ENCODE data around the gene CNTNAP2. TPM values are rescaled to one million over a fixed set of nuclear protein-coding genes. Genes with fewer than 3 reads are reported as not detected.

CNTNAP2 gene
- total RNA-seq, 4 donors from 2014 or later: 0.91 to 16.0 TPM; not detected in 2

- Histone ChIP-seq H3K4me3 (no peak overlapping the region), H3K4me1 (no peaks in the 10 kb centered on the region), H3K27me3 (no peaks in the 10 kb centered on the region), H3K9me3 (no peaks in the 10 kb centered on the region), H3K27ac (no peak overlapping the region), H3K36me3 (no peaks in the 10 kb centered on the region)
- DNase-seq: no peak
- intact Hi-C loops (cut with DNase I; ENCODE audit: low total_unique reads): no loop called here
- TF ChIP-seq CTCF (IDR thresholded peaks at IDR 0.05) (no peak), POLR2A (IDR thresholded peaks at IDR 0.05) (no peak)
These were observed 839.7 kb downstream of the CNTNAP2 start for GRCh38 chr7:146956321-146956720.

GRCh38 chr7:146956853-146957252, 840.3 kb downstream of the CNTNAP2 start:
- H3K36me3 ChIP-seq: no peaks in the 10 kb centered on the region
- no peak overlapping the region for H3K27ac ChIP-seq
- H3K4me1 ChIP-seq: no peaks in the 10 kb centered on the region
- H3K9me3 ChIP-seq: no peaks in the 10 kb centered on the region
- no peaks in the 10 kb centered on the region for H3K27me3 ChIP-seq
- DNase-seq: no peak
- H3K4me3 ChIP-seq: no peak overlapping the region
- TF ChIP-seq CTCF (IDR thresholded peaks at IDR 0.05) (no peak), POLR2A (IDR thresholded peaks at IDR 0.05) (no peak)
- intact Hi-C loops (cut with DNase I; ENCODE audit: low total_unique reads): no loop called here

- Histone ChIP-seq H3K36me3 (no peaks in the 10 kb centered on the region), H3K27me3 (no peaks in the 10 kb centered on the region), H3K9me3 (no peaks in the 10 kb centered on the region), H3K4me1 (no peaks in the 10 kb centered on the region), H3K4me3 (no peak overlapping the region), H3K27ac (no peak overlapping the region)
- intact Hi-C loops (cut with DNase I; ENCODE audit: low total_unique reads): no loop called here
- no peak for TF ChIP-seq CTCF (IDR thresholded peaks at IDR 0.05)
- no peak for TF ChIP-seq POLR2A (IDR thresholded peaks at IDR 0.05)
- DNase-seq: no peak
These were observed 844.3 kb downstream of the CNTNAP2 start for GRCh38 chr7:146960773-146961391.

DNA sequence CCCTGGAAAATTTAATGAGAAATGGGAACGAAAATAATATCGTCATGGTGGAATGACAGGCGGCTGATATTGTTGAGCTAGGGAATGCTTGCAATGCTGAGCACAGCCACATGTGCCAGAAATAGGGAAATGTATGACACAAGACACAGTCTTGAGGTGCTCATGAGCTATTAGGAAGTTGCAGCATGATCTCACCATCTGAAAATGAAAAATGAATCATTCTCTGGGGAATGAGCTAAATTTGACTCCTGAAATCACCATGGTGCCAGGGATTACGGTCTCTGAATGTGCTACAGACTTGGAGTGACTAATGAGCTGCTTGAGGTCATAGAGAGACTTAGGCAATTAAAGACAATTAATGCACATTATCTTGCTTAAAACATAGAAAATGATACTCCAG, 845.0 kb downstream of the CNTNAP2 start:
- Histone ChIP-seq H3K27me3 (no peaks in the 10 kb centered on the region), H3K4me3 (no peak overlapping the region), H3K4me1 (no peaks in the 10 kb centered on the region), H3K27ac (no peak overlapping the region), H3K36me3 (no peaks in the 10 kb centered on the region), H3K9me3 (no peaks in the 10 kb centered on the region)
- no peak for DNase-seq
- no peak for TF ChIP-seq CTCF (IDR thresholded peaks at IDR 0.05)
- no peak for TF ChIP-seq POLR2A (IDR thresholded peaks at IDR 0.05)
- intact Hi-C loops (cut with DNase I; ENCODE audit: low total_unique reads): no loop called here

- H3K4me3 ChIP-seq: no peak overlapping the region
- TF ChIP-seq POLR2A (IDR thresholded peaks at IDR 0.05) (no peak), CTCF (IDR thresholded peaks at IDR 0.05) (no peak)
- intact Hi-C loops (cut with DNase I; ENCODE audit: low total_unique reads): no loop called here
These were observed 849.7 kb downstream of the CNTNAP2 start for GRCh38 chr7:146966274-146966673.

More at GRCh38 chr7:146966274-146966673, 849.7 kb downstream of the CNTNAP2 start:
- Histone ChIP-seq H3K4me1 (no peaks in the 10 kb centered on the region), H3K27ac (no peak overlapping the region), H3K27me3 (no peaks in the 10 kb centered on the region), H3K9me3 (no peaks in the 10 kb centered on the region), H3K36me3 (no peaks in the 10 kb centered on the region)
- no peak for DNase-seq

Measured in uterus (tissue), 4 donors.